Measurements from ENCODE around the gene SPIRE2.
"Not testable (repeated sequence)": the region's sequence is repeated elsewhere in the genome, so short reads cannot be mapped to it uniquely, and the experiment has no call there.

SPIRE2 gene, protein sequence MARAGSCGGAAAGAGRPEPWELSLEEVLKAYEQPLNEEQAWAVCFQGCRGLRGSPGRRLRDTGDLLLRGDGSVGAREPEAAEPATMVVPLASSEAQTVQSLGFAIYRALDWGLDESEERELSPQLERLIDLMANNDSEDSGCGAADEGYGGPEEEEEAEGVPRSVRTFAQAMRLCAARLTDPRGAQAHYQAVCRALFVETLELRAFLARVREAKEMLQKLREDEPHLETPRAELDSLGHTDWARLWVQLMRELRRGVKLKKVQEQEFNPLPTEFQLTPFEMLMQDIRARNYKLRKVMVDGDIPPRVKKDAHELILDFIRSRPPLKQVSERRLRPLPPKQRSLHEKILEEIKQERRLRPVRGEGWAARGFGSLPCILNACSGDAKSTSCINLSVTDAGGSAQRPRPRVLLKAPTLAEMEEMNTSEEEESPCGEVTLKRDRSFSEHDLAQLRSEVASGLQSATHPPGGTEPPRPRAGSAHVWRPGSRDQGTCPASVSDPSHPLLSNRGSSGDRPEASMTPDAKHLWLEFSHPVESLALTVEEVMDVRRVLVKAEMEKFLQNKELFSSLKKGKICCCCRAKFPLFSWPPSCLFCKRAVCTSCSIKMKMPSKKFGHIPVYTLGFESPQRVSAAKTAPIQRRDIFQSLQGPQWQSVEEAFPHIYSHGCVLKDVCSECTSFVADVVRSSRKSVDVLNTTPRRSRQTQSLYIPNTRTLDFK

DNA sequence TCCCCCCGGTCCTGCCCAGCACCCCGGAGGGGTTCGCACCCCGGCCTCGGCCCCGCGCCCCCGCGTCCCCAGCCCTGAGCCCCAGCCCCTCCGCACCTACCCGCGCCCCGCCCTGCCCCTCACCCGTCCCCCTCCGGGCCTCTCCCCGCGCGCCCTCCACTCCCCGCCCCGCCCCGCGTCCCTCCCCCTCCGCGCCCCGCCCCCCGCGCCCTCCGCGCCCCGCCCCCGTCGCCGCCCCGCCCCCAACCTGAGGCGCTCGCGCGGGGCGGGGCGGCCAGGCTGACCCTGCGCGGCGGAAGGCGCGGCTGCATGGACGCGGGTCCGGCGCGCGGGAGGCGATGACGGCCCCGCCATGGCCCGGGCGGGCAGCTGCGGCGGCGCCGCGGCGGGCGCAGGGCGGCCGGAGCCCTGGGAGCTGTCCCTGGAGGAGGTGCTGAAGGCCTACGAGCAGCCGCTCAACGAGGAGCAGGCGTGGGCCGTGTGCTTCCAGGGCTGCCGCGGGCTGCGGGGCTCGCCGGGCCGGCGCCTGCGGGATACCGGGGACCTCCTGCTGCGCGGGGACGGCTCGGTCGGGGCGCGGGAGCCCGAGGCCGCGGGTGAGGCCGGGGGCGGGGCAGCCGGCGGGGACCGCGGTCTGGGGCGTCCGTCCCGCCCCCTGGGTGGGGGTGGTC, at the start of gene SPIRE2:
Gene SPIRE2, plus strand, starts transcription at position 277 of the 671 bp plus-strand sequence. Its CDS starts 76 bp downstream, at position 353.
- TF ChIP-seq, protein P1, sequence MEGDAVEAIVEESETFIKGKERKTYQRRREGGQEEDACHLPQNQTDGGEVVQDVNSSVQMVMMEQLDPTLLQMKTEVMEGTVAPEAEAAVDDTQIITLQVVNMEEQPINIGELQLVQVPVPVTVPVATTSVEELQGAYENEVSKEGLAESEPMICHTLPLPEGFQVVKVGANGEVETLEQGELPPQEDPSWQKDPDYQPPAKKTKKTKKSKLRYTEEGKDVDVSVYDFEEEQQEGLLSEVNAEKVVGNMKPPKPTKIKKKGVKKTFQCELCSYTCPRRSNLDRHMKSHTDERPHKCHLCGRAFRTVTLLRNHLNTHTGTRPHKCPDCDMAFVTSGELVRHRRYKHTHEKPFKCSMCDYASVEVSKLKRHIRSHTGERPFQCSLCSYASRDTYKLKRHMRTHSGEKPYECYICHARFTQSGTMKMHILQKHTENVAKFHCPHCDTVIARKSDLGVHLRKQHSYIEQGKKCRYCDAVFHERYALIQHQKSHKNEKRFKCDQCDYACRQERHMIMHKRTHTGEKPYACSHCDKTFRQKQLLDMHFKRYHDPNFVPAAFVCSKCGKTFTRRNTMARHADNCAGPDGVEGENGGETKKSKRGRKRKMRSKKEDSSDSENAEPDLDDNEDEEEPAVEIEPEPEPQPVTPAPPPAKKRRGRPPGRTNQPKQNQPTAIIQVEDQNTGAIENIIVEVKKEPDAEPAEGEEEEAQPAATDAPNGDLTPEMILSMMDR (IDR thresholded peaks at IDR 0.05; ENCODE audit: insufficient read depth, low read length, poor library complexity, severe bottlenecking) = no peak
- H3K4me3 ChIP-seq (replicated peaks; ENCODE audit: low read depth, low read length) = no peak within 1 kb of the TSS; the same call in 1 of the 2 replicates
- no peaks in the 10 kb centered on the region for H3K36me3 ChIP-seq (ENCODE audit: control insufficient read depth, insufficient read depth, low read length)
- peak; percentile 61 for DNase-seq (ENCODE audit: extremely low read depth, insufficient read length)
- no peaks in the 10 kb centered on the region; the same call in 1 of the 2 replicates for H3K27me3 ChIP-seq (replicated peaks; ENCODE audit: control insufficient read depth, insufficient read depth, low read length)

DNA sequence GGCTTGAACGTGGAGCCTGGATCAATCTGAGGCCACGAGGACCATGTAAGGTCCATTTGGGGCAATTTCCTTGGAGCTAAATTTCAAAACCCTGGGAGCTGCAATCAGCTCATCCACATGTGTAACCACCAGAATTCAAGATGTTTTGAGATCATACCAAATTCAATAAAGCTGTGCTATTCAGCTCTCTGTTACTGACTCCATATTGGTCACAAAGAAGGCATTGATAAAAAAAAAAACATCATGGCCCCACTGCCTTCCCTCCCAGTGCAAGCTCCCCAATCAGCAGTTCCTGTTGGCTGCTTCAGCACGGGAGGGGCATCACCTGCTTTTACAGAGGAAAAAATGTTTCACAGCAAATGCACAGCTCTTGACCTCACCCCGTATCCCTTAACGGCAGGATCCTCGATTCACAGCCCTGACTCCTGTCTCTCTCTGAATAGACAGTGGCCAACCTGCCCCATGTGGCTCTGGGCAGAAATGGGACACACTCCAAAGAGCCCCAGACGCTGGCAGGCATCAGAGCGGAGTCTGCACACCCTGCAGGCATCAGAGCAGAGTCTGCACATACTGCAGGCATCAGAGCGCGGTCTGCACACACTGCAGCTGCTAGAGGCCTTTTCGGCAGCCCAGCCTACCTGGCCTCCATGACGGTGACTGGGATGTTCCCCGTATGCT, 48.9 kb upstream of the SPIRE2 start:
- H3K36me3 ChIP-seq (ENCODE audit: control insufficient read depth, insufficient read depth, low read length) = peaks cover 26% of the 10 kb centered on the region
- TF ChIP-seq, protein P1 (IDR thresholded peaks at IDR 0.05; ENCODE audit: insufficient read depth, low read length, poor library complexity, severe bottlenecking) = no peak

DNA sequence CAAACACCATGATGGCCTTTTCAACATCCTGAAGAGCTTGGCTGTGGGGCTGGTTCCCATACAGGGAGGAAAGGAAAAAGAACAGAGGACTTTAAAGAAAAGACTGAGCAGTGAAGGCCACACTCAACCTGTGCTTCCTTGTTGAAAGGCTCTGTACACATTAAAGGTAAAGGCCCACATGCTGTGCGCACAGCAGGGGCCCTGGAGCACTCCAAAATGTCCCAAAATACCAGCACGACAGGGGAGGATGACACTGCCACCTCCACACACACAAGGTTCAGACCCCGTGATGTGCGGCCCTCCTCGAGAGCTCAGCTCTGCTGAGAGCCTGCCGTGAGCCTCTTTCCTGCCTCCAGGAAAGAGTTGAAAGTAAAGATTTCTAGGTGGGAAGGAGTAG, 48.4 kb upstream of the SPIRE2 start:
- no peak overlapping the region for H3K4me3 ChIP-seq (replicated peaks; ENCODE audit: low read depth, low read length)
- no peak for DNase-seq (ENCODE audit: extremely low read depth, insufficient read length)
- TF ChIP-seq, protein P1 (IDR thresholded peaks at IDR 0.05; ENCODE audit: insufficient read depth, low read length, poor library complexity, severe bottlenecking) = no peak
- H3K27me3 ChIP-seq (replicated peaks; ENCODE audit: control insufficient read depth, insufficient read depth, low read length) = no peaks in the 10 kb centered on the region
- H3K36me3 ChIP-seq (ENCODE audit: control insufficient read depth, insufficient read depth, low read length) = peaks cover 26% of the 10 kb centered on the region

More for the DNA sequence above, 48.9 kb upstream of the SPIRE2 start:
- Histone ChIP-seq H3K4me3 (replicated peaks; ENCODE audit: low read depth, low read length) (no peak overlapping the region), H3K27me3 (replicated peaks; ENCODE audit: control insufficient read depth, insufficient read depth, low read length) (no peaks in the 10 kb centered on the region)
- DNase-seq (ENCODE audit: extremely low read depth, insufficient read length) = no peak

DNA sequence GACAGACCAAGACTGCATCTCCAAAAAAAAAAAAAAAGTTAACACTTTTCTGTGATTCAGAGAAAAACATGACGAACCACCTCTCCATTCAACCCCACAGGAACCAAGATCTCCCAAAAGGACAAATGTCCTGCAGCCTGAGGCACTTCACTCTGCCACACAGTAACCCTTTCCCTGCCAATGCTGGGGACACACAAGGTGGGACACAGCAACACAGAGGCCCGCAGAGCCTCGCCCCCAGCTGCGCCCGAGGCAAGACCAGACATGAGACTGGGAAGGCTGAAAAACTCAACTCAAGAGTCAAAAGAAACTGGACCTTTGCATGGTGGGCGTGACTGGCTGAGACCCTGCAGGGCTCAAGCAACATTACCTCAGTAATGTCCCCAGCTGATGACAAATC, 45.8 kb upstream of the SPIRE2 start:
- peaks cover 21% of the 10 kb centered on the region for H3K36me3 ChIP-seq (ENCODE audit: control insufficient read depth, insufficient read depth, low read length)
- TF ChIP-seq, protein P1 (IDR thresholded peaks at IDR 0.05; ENCODE audit: insufficient read depth, low read length, poor library complexity, severe bottlenecking) = no peak
- no peak for DNase-seq (ENCODE audit: extremely low read depth, insufficient read length)
- H3K4me3 ChIP-seq (replicated peaks; ENCODE audit: low read depth, low read length) = no peak overlapping the region
- H3K27me3 ChIP-seq (replicated peaks; ENCODE audit: control insufficient read depth, insufficient read depth, low read length) = no peaks in the 10 kb centered on the region

DNA sequence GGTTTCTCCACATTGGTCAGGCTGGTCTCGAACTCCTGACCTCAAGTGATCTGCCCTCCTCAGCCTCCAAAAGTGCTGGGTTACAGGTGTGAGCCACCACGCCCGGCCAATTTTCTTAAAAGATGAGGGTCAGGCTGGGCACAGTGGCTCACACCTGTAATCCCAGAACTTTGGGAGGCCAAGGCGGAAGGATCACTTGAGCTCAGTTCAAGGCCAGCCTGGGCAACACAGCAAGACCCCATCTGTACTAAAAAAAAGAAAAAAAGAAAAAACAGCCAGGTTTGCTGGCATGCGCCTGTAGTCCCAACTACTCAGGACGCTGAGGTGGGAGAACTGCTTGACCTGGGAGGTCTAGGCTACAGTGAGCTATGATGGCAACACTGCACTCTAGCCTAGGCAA, 44.3 kb upstream of the SPIRE2 start:
- DNase-seq (ENCODE audit: extremely low read depth, insufficient read length) = not testable (repeated sequence)

More for the DNA sequence above, 44.3 kb upstream of the SPIRE2 start:
- H3K36me3 ChIP-seq (ENCODE audit: control insufficient read depth, insufficient read depth, low read length) = peaks cover 18% of the 10 kb centered on the region
- H3K4me3 ChIP-seq (replicated peaks; ENCODE audit: low read depth, low read length); H3K27me3 ChIP-seq (replicated peaks; ENCODE audit: control insufficient read depth, insufficient read depth, low read length): not testable (repeated sequence)
